ENCODE data around the gene HSPBP1. TPM values are rescaled to one million over a fixed set of nuclear protein-coding genes. Genes with fewer than 3 reads are reported as not detected.

Gene HSPBP1
- total RNA-seq, 2 experiments from 2014 or later = 14.3 to 15.1 TPM

- Histone ChIP-seq H3K36me3 (ENCODE audit: insufficient read depth, low read length) (no peaks in the 10 kb centered on the region), H3K9me3 (ENCODE audit: control insufficient read depth in 1 of 2, insufficient read depth in 1 of 2, low read length in 2 of 2) (peaks cover 0 to 5% of the 10 kb centered on the region in 2 experiments), H3K27me3 (ENCODE audit: control insufficient read depth in 1 of 2, insufficient read depth in 2 of 2, low read length in 2 of 2) (no peaks in the 10 kb centered on the region), H3K4me3 (ENCODE audit: low read length) (no peak overlapping the region), H3K27ac (ENCODE audit: low read depth in 1 of 2, low read length in 2 of 2) (no peak overlapping the region), H3K4me1 (ENCODE audit: insufficient read depth, low read length) (peaks cover 25% of the 10 kb centered on the region)
- Mint-ChIP-seq H3K9me3 (no peaks in the 10 kb centered on the region), H3K36me3 (ENCODE audit: low read depth) (peaks cover 30% of the 10 kb centered on the region), H3K27me3 (no peaks in the 10 kb centered on the region), H3K4me3 (no peak overlapping the region), H3K27ac (no peak overlapping the region), H3K4me1 (ENCODE audit: low read depth) (peaks cover 24% of the 10 kb centered on the region)
- no peak for TF ChIP-seq CTCF (IDR thresholded peaks at IDR 0.05)
- intact Hi-C loops (cut with DNase I, micrococcal nuclease) = no loop called here
- no peak for ATAC-seq (ENCODE audit: poor library complexity)
- ChIA-PET POLR2A (interaction anchor here (0.7 kb wide), 1 partner anchor 175 kb away, joined by 3 read pairs; no protein-coding TSS in a partner anchor), CTCF (no interaction called here)
- DNase-seq = peak in 1 of 14 experiments; percentile 21
These were observed 18.2 kb downstream of the HSPBP1 start for GRCh38 chr19:55261671-55262126.

- H3K27ac ChIP-seq (ENCODE audit: low read depth in 1 of 2, low read length in 2 of 2) = peak overlapping the region; percentile 92 to 93
- peaks cover 46% of the 10 kb centered on the region for H3K4me1 ChIP-seq (ENCODE audit: insufficient read depth, low read length)
- intact Hi-C loops (cut with DNase I, micrococcal nuclease) = loop anchor here (1.0 to 10.0 kb wide), 10 partner anchors 21 to 1053 kb away; partner anchors contain the start of genes HSPBP1 (in 2 of the 2), KMT5C (in 1 of the 2), PPP1R12C (in 1 of the 2) and RPL28 (in 1 of the 2)
- peaks cover 0 to 5% of the 10 kb centered on the region in 2 experiments for H3K9me3 ChIP-seq (ENCODE audit: control insufficient read depth in 1 of 2, insufficient read depth in 1 of 2, low read length in 2 of 2)
- CTCF ChIA-PET = interaction anchor here (1.1 to 2.3 kb wide), 3 partner anchors 42 to 244 kb away, joined by 4 to 10 read pairs (median 7); no protein-coding TSS in a partner anchor
- Mint-ChIP-seq H3K9me3 (no peaks in the 10 kb centered on the region), H3K27me3 (no peaks in the 10 kb centered on the region), H3K36me3 (ENCODE audit: low read depth) (peaks cover 42% of the 10 kb centered on the region), H3K27ac (peak overlapping the region; percentile 97), H3K4me1 (ENCODE audit: low read depth) (peaks cover 36% of the 10 kb centered on the region), H3K4me3 (peak overlapping the region; percentile 89)
- DNase-seq (peak in 1 of 14 experiments; percentile 50), ATAC-seq (ENCODE audit: poor library complexity) (no peak)
- no peaks in the 10 kb centered on the region for H3K36me3 ChIP-seq (ENCODE audit: insufficient read depth, low read length)
- POLR2A ChIA-PET = interaction anchor here (0.7 to 3.7 kb wide), 24 partner anchors 9 to 365 kb away, joined by 3 to 79 read pairs (median 4); partner anchors contain the start of genes BRSK1, FIZ1, HSPBP1 and ISOC2
- peak overlapping the region; percentile 76 for H3K4me3 ChIP-seq (ENCODE audit: low read length)
- no peaks in the 10 kb centered on the region for H3K27me3 ChIP-seq (ENCODE audit: control insufficient read depth in 1 of 2, insufficient read depth in 2 of 2, low read length in 2 of 2)
- TF ChIP-seq CTCF (IDR thresholded peaks at IDR 0.05) = no peak
These were observed 20.2 kb downstream of the HSPBP1 start for GRCh38 chr19:55259540-55260210.

GRCh38 chr19:55258828-55259539 lies 20.9 kb downstream of the HSPBP1 start, which contains the start of gene PPP6R1:
TSS of gene PPP6R1 (minus strand) at chr19:55259017. CDS start at chr19:55247103, 11,914 bp downstream.
- Histone ChIP-seq H3K4me1 (ENCODE audit: insufficient read depth, low read length) (peaks cover 52% of the 10 kb centered on the region), H3K27ac (ENCODE audit: low read depth in 1 of 2, low read length in 2 of 2) (peak within 1 kb of the TSS; percentile 92 to 93), H3K36me3 (ENCODE audit: insufficient read depth, low read length) (no peaks in the 10 kb centered on the region), H3K4me3 (ENCODE audit: low read length) (peak within 1 kb of the TSS; percentile 76), H3K27me3 (ENCODE audit: control insufficient read depth in 1 of 2, insufficient read depth in 2 of 2, low read length in 2 of 2) (no peaks in the 10 kb centered on the region), H3K9me3 (ENCODE audit: control insufficient read depth in 1 of 2, insufficient read depth in 1 of 2, low read length in 2 of 2) (peaks cover 0 to 5% of the 10 kb centered on the region in 2 experiments)
- no peaks in the 10 kb centered on the region for H3K9me3 Mint-ChIP-seq
- peak; percentile 87 to 99 (median 92) for DNase-seq
- H3K4me1 Mint-ChIP-seq (ENCODE audit: low read depth) = peaks cover 41% of the 10 kb centered on the region
- peak; percentile 76 for ATAC-seq (ENCODE audit: poor library complexity)
- intact Hi-C loops (cut with DNase I, micrococcal nuclease) = loop anchor here (1.0 to 10.0 kb wide), 10 partner anchors 21 to 1053 kb away; partner anchors contain the start of genes HSPBP1 (in 2 of the 2), KMT5C (in 1 of the 2), PPP1R12C (in 1 of the 2) and RPL28 (in 1 of the 2)
- no peak for TF ChIP-seq CTCF (IDR thresholded peaks at IDR 0.05)
- H3K27ac Mint-ChIP-seq = peak within 1 kb of the TSS; percentile 97
- no peaks in the 10 kb centered on the region for H3K27me3 Mint-ChIP-seq
- peak within 1 kb of the TSS; percentile 91 for H3K4me3 Mint-ChIP-seq
- CTCF ChIA-PET = interaction anchor here (1.1 to 2.3 kb wide), 3 partner anchors 43 to 245 kb away, joined by 4 to 10 read pairs (median 7); no protein-coding TSS in a partner anchor
- peaks cover 46% of the 10 kb centered on the region for H3K36me3 Mint-ChIP-seq (ENCODE audit: low read depth)
- POLR2A ChIA-PET = interaction anchor here (0.7 to 3.7 kb wide), 24 partner anchors 8 to 376 kb away, joined by 3 to 79 read pairs (median 4); partner anchors contain the start of genes BRSK1, FIZ1, HSPBP1 and ISOC2
